NCI-H2029 (cell line): ENCODE measurements around the gene RAPSN.

Source experiments
- DNase-seq: peaks from one replicate; lab custom pipeline; 2025; lab: John Stamatoyannopoulos, UW

The RAPSN gene

GRCh38 chr11:47408598-47409439, 40.1 kb downstream of the RAPSN start:
- DNase-seq = no peak

- DNase-seq = peak; percentile 87
Measured at GRCh38 chr11:47407746-47408590, 41.0 kb downstream of the RAPSN start, which contains the start of gene SLC39A13. TSS of gene SLC39A13 (plus strand) at chr11:47408590. CDS start at chr11:47410095, 1,505 bp downstream.

DNA sequence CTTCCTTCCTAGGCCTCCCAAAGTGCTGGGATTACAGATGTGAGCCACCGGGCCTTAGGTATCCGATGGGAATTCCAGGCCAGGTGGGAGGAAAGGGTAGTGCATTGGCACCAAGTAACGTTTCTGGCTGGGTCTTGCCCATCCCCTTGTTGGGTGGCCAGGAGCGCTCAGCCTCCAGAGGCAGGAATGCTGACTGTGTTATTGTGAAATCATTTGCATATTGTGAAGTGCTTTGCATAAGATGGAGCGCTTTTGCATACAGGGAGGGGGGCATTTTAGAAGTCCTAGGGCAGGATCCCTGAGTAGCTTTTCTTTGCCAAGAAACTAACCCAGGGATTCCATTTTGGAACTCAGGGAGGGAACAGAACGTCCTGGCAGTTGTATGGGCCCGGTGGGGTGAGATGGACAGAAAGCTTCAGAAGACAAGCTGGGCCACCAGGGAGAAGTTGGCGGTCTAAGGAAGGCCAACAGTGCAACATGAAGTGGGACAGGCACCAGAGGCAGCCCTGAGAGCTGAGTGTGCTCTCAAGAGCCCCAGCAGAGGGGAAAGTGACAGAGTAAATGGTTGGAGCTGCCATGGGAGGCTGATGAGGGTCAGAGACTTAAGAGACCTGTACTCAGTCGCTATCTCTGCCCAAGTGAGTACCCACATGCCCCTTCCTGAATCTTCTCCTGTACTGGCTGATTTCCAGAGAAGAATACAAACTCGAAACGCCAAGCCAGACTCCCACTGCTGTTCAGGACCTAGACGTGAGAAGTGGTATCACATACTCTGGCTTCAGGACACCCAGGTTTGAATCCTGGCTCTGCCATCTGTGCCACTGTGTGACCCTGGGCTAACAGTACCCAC, 41.8 kb downstream of the RAPSN start:
- no peak for DNase-seq

DNA sequence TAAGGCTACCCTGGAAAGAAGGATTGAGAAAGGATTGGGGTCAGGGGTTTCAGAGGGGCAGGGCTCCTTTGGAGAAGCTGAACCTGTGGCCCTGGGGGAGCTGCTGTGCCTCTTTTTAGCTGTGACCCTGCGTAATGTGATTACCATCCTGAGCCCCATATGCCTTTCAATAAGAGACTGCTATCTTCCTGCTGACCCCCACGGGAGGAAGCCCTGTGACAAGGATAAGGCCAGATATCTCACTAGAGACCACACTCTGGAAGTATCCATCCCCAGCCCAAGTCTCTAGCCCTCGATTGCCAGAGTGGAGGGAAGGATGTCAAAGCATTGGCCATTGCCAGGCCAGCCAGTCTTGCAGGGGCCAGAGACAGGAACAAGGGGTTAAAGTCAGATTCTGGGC, 45.4 kb downstream of the RAPSN start:
- no peak for DNase-seq

GRCh38 chr11:47403135-47403534, 45.8 kb downstream of the RAPSN start:
- no peak for DNase-seq

DNA sequence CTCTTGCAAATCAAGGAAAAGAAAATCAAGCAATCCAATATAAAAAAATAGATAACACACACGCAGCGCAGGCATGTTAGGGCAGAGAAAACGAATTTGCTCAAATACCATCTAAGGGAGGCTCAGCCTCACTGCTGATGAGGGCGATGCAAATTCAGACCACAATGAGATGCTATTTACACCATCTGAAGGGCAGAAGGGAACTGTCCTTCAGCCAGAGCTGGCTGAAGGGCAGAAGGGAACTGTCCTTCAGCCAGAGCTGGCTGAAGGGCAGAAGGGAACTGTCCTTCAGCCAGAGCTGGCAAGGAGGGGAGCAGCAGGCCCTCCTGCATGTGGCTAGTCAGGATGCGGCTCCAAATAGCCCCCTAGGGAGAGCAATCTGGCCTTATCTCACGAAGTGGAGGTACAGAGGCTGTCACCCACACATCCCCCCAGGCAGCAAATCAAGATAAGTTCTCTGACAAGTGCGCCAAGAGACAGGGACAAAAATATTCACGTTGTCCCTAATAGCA, 48.1 kb downstream of the RAPSN start:
- no peak for DNase-seq

DNA sequence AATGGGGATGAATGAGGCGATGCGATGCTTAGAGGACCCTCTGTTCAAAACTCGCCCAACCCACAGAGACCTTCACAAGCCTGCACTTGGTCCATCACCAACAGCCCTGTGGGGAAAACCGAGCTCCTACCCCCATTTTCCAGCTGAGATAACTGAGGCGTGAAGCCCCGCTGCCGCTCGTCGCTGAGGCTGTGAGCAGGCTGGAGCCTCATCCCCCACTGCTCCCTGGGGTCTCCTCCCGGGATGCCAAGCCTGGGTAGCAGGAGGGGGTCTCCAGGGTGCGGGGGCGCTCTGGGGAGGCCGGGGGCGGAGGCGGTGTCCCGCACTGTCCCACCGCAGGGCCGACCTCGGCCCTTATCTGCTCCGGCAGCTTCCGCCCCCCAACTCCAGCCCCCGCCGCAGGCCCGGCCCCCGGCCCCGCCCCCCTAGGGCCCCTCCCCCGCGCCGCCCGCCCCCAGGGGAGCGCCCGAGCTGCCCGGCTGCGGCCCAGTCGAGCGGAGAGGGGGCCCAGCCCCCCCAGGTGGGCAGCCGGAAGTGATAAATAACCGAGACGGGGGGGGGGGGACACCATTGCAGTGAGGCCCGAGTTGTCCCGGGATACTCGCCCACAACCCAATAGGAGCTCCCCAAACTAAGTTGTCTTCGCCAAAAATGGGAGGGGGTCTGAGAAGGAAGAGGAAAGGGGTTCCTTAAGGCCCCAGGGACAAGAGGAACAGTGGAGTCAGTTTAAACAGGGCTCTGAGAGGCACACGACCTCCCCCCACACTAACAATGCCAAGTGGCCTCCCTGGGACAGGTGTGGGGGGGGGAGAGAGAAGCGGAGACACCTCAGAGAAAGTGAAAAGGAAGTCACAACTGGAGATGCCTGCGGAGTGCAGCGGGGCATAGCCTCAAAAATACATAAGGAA, 48.8 kb downstream of the RAPSN start:
- DNase-seq = no peak

GRCh38 chr11:47398551-47398950, 50.4 kb downstream of the RAPSN start:
- DNase-seq = no peak

GRCh38 chr11:47398011-47398410, 50.9 kb downstream of the RAPSN start:
- DNase-seq = no peak

GRCh38 chr11:47396049-47396320, 53.0 kb downstream of the RAPSN start:
- no peak for DNase-seq

- no peak for DNase-seq
Measured at GRCh38 chr11:47395223-47396048, 53.5 kb downstream of the RAPSN start.

DNA sequence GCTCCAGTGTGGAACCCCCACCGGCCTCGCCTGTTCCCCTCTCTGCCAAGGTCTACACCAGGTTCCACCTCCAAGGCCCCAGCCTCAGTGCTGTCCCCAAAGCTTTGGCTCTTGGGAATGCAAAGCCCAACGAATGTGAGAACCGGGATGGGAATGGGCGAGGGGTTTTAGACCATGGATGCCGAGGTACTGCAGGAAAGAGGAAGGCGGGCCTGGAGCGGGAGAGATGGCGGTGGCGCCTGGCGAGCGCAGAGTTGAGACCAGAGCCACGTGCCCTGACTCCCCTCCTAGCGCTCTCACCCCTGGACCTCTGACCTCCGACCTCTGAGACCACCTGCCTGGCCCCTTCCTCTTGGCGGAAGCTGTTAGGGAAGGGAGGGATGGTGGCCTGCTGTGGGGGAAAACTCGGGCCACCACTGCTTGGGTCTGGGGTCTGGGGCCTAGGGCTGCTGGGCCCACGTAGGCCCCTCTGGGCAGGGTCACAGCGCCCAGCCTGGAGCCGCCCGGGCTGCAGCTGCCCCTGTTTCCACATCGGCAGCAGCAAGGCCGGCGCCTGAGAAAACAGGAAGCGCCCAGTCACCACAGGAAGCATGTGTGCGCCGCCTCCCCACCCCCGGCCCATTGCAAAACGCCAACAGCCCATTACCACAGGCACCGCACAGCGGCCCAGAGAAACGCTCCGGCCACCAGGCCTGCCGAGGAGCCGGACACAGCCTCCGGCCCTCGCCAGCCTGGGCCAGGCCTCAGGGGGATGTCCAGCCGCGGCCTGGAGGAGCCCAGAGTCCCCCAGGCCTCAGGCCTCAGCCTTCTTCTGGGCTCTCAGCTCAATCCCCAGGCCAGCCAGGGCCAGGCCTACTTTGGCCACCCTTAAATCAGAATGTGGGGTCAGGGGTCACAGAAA, 54.4 kb downstream of the RAPSN start:
- DNase-seq = no peak

GRCh38 chr11:47394050-47394321, 55.0 kb downstream of the RAPSN start:
- no peak for DNase-seq

- DNase-seq = no peak
Measured at GRCh38 chr11:47393163-47394049, 55.5 kb downstream of the RAPSN start.

- no peak for DNase-seq
Measured at GRCh38 chr11:47392546-47393162, 56.3 kb downstream of the RAPSN start.

GRCh38 chr11:47391711-47392432, 57.1 kb downstream of the RAPSN start:
- DNase-seq = no peak

GRCh38 chr11:47391077-47391583, 57.8 kb downstream of the RAPSN start:
- no peak for DNase-seq
